Kidney (tissue), 14 donors: ENCODE data around the gene CNTNAP4. TPM values are rescaled to one million over a fixed set of nuclear protein-coding genes. Genes with fewer than 3 reads are reported as not detected.
A peak's percentile ranks its signal among the peaks of the same experiment; 100 is the strongest.

Source experiments
- DNase-seq, 5 donors: peaks; one replicate each; pipeline ENCODE4 v3.0.0-alpha.2; 2013 to 2020
- FAIRE-seq: peaks from 2 replicates; lab custom pipeline; 2012; peaks lifted over from hg19 to GRCh38; lab: Jason Lieb, UNC
- H3K27ac ChIP-seq, 2 donors: one replicate each; pipeline ENCODE4 v1.7.0; 2013; ENCODE audit warnings: low read depth in 2 of 2, low read length in 2 of 2, inconsistent platforms in 1 of 2
- H3K27me3 ChIP-seq: one replicate; pipeline ENCODE4 v1.7.1; 2013; ENCODE audit warnings: low read length, inconsistent platforms; ENCODE audit not compliant: control insufficient read depth, insufficient read depth
- H3K36me3 ChIP-seq, 3 donors: one replicate each; pipeline versions ENCODE4 v1.7.0 to v1.7.1; 2013; ENCODE audit warnings: low read length in 3 of 3, control low read depth in 1 of 3, inconsistent platforms in 1 of 3; ENCODE audit not compliant: insufficient read depth in 3 of 3, control insufficient read depth in 2 of 3
- H3K4me1 ChIP-seq, 3 donors: one replicate each; pipeline versions ENCODE4 v1.7.0 to v1.7.1; 2013; ENCODE audit warnings: low read length in 3 of 3, inconsistent platforms in 1 of 3, low read depth in 1 of 3; ENCODE audit not compliant: control insufficient read depth in 2 of 3, insufficient read depth in 2 of 3
- H3K4me3 ChIP-seq, 3 donors: one replicate each; pipeline versions ENCODE4 v1.7.0 to v1.8.1; 2013; ENCODE audit warnings: low read length in 3 of 3, control low read depth in 1 of 3, inconsistent platforms in 1 of 3
- H3K9ac ChIP-seq, 3 donors: one replicate each; pipeline versions ENCODE4 v1.7.0 to v1.7.1; 2013; ENCODE audit warnings: low read length in 3 of 3, control low read depth in 1 of 3, inconsistent platforms in 1 of 3
- H3K9me3 ChIP-seq, 3 donors: one replicate each; pipeline versions ENCODE4 v1.7.0 to v1.7.1; 2013; ENCODE audit warnings: low read length in 3 of 3, control low read depth in 1 of 3, inconsistent platforms in 1 of 3; ENCODE audit not compliant: control insufficient read depth in 2 of 3, insufficient read depth in 1 of 3
- CTCF ChIP-seq: IDR thresholded peaks from 3 replicates; pipeline ENCODE4 v1.5.1; 2012; ENCODE audit warnings: mild to moderate bottlenecking, moderate library complexity, borderline replicate concordance; ENCODE audit not compliant: insufficient read depth; ENCODE audit errors: extremely low read depth
- intact Hi-C: fragments of 100-400 bp; cut with DNase I; formaldehyde crosslinking; loops from one replicate; pipeline ENCODE4 v1.11.1; 2022
- polyA plus RNA-seq: library from polyadenylated mRNA; stranded (reverse); fragments of 350-450 nt; fragmentation: Illumina TruSeq; extraction: RNeasy Lipid Tissue Mini Kit (QIAGEN cat#74804); gene quantifications from one replicate; pipeline ENCODE4 v1.2.3, GENCODE V29; 2014; ENCODE audit warnings: low read depth, low replicate concordance; ENCODE audit not compliant: insufficient read depth
- total RNA-seq: library from RNA; stranded (reverse); fragmentation: NEBNext Ultra II Directional; extraction: Animal tissue kit (Norgen Biotek cat#: 25700); gene quantifications from one replicate; pipeline ENCODE4 v1.2.1, GENCODE V29; 2021
- donor health status: control.
- donor health status: control.
- donor health status: control.
- donor health status: control.
- donor health status: control.
- donor health status: DM: yes; HTN: yes; CAD: no.
- donor health status: Normal renal cell carcinoma (clear cell type).

CNTNAP4 gene
- total and polyA plus RNA-seq, 2 donors from 2014 or later = not detected

DNA sequence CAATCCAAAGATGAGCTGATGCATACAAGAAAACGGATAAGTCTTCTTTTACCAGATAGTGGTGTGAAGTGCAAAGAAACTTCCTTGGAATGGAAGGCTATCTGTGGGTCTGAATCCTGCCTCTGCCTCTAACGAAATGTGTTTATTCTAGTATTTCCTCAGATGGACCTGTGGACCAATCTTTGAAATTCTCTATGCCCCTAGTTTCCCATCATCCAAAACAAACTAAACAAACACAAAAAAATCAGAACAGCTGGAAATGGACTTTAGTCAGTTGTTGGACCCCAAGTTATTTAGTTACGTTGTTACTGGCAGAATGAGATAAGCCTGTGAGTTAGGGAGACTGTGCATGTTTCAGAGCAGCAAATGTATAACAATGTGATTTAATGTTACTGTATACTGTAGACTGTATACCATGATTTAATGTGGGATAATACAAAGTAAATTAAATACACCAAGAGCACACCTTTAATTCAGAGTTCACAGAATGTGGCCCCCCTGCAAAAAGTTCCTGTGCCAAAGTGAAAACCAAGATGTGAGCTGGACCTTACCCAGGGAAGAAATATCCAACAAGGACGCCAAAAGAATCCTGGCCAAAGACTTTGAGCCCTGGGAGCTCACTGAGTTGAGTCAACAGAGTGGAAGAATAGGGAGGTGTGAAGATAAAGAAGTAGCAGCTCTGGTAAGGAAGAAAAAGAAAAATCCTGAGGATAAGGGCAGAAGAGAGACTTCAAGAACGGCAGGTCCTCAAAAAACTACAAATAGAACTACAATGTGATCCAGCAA, 255.2 kb downstream of the CNTNAP4 start:
- Histone ChIP-seq H3K9me3 (no peaks in the 10 kb centered on the region), H3K9ac (no peak overlapping the region), H3K27me3 (no peaks in the 10 kb centered on the region), H3K4me1 (no peaks in the 10 kb centered on the region), H3K4me3 (peak overlapping the region in 1 of 3 donors; percentile 32), H3K36me3 (no peaks in the 10 kb centered on the region), H3K27ac (no peak overlapping the region)
- FAIRE-seq = no peak
- intact Hi-C loops = no loop called here
- no peak for TF ChIP-seq CTCF
- no peak for DNase-seq

- H3K4me1 ChIP-seq = no peaks in the 10 kb centered on the region
- no peaks in the 10 kb centered on the region for H3K9me3 ChIP-seq
- no peak for FAIRE-seq
- H3K9ac ChIP-seq = no peak overlapping the region
- no peak overlapping the region for H3K4me3 ChIP-seq
- H3K36me3 ChIP-seq = no peaks in the 10 kb centered on the region
- no peak for TF ChIP-seq CTCF
- peak in 1 of 5 donors; percentile 14 for DNase-seq
- no peak overlapping the region for H3K27ac ChIP-seq
- no peaks in the 10 kb centered on the region for H3K27me3 ChIP-seq
- intact Hi-C loops = no loop called here
Measured at GRCh38 chr16:76539609-76540008, 262.4 kb downstream of the CNTNAP4 start.

DNA sequence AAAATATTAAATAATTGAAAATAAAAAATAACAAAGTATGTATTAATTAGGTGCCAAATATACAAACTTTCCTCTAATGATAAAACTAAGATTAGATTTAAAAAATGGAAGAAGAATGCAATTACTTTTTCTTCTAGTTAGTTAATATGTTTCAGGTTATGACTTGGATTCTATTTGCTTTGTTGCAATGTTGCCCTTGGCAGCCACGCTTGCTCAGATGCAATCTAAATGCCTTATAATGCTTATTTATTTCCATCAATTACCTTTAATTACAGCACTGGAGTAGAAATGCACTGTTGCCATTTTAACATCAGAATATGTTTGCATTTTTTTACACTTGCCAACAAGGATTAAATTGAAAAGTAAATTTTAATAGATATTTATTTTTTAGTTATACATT, 263.9 kb downstream of the CNTNAP4 start:
- H3K4me1 ChIP-seq = no peaks in the 10 kb centered on the region
- TF ChIP-seq CTCF = no peak
- no peak overlapping the region for H3K9ac ChIP-seq
- intact Hi-C loops = no loop called here
- FAIRE-seq = no peak
- DNase-seq = peak in 1 of 5 donors; percentile 18
- H3K36me3 ChIP-seq = no peaks in the 10 kb centered on the region
- no peak overlapping the region for H3K27ac ChIP-seq
- H3K9me3 ChIP-seq = no peaks in the 10 kb centered on the region
- no peaks in the 10 kb centered on the region for H3K27me3 ChIP-seq
- H3K4me3 ChIP-seq = no peak overlapping the region
